ENCODE measurements around the gene TMA7B. TPM values are rescaled to one million over a fixed set of nuclear protein-coding genes. Genes with fewer than 3 reads are reported as not detected.

The TMA7B gene
- total and polyA plus RNA-seq, 7 donors = 0.41 TPM; not detected in 6

DNA sequence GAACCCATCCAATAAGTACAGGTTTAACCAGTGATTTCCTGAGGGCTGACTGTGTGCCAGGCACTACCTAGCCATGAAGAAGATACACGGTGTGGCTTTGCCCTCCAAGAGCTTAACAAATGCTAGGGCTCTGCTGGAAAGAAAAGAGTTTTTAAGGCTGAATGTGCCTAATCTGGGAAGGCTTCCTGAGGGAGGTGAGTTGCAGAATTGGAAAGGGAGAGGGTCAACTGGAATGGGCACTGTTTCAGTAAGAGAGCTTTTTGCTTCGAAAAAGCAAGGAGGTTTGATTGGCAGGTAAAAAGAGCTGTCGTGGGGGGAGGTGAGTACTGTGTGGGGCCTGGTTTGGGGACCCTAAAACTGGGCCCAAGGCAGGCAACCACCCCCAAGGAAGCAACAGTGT lies 37.2 kb downstream of the TMA7B start:
- DNase-seq = no peak
- TF ChIP-seq POLR2A (IDR thresholded peaks at IDR 0.05) = no peak
- TF ChIP-seq, protein P1, sequence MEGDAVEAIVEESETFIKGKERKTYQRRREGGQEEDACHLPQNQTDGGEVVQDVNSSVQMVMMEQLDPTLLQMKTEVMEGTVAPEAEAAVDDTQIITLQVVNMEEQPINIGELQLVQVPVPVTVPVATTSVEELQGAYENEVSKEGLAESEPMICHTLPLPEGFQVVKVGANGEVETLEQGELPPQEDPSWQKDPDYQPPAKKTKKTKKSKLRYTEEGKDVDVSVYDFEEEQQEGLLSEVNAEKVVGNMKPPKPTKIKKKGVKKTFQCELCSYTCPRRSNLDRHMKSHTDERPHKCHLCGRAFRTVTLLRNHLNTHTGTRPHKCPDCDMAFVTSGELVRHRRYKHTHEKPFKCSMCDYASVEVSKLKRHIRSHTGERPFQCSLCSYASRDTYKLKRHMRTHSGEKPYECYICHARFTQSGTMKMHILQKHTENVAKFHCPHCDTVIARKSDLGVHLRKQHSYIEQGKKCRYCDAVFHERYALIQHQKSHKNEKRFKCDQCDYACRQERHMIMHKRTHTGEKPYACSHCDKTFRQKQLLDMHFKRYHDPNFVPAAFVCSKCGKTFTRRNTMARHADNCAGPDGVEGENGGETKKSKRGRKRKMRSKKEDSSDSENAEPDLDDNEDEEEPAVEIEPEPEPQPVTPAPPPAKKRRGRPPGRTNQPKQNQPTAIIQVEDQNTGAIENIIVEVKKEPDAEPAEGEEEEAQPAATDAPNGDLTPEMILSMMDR (IDR thresholded peaks at IDR 0.05) = no peak
- no peak for TF ChIP-seq EP300 (IDR thresholded peaks at IDR 0.05)
- TF ChIP-seq POLR2AphosphoS5 (IDR thresholded peaks at IDR 0.05) = no peak
- H3K27me3 ChIP-seq = peaks cover 16 to 53% (median 47%) of the 10 kb centered on the region in 3 donors
- no peaks in the 10 kb centered on the region for H3K9me3 ChIP-seq
- intact Hi-C loops (cut with DNase I) = no loop called here
- WGBS, 2 donors = 74 to 87% methylated on average over 3 of the region's 3 CpGs
- no peaks in the 10 kb centered on the region for H3K36me3 ChIP-seq
- no peak overlapping the region for H3K4me3 ChIP-seq
- peak overlapping the region in 3 of 4 donors; percentile 46 to 51 (median 49) for H3K27ac ChIP-seq
- H3K4me1 ChIP-seq = peaks cover 0 to 18% (median 8%) of the 10 kb centered on the region in 4 donors

DNA sequence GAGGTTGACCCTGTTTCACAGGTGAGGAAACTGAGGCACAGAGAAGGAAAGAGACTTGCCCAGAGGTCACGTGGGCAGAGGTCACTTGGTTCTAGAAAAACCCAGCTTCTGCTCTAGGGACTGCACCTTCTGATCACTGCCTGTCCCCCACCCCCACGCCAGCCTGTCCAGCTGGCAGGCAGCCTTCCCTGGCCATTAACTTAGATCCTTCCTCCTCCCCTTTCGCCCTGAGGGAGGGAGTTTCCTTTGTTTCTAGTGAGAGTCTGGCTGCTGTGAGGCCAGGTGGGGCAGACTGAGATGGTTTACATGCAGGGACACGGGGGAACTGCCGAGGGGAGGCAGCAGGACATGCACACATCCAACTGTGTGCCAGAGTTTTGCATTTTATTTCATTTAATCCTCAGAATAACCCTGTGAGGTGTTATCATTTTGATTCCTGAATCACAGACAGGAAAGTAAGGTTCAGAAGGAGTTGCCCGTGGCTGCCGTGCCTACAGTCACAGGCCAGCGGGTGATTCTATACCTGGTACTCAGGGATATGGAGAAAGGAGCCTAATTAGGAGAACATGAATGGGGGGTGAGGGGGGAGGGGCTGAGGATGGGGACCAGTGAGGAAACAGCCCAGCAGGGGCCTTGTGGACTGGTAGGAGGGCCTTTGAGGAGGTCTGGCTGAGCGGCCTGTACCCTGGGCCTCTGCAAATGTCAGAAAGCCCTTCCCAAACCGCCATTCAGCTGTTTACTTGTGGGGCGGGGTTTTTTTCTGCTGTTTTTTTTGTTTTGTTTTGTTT lies 37.9 kb downstream of the TMA7B start:
- no peak for TF ChIP-seq POLR2AphosphoS5 (IDR thresholded peaks at IDR 0.05)
- no peak overlapping the region for H3K4me3 ChIP-seq
- no peaks in the 10 kb centered on the region for H3K9me3 ChIP-seq
- H3K27ac ChIP-seq = peak overlapping the region in 1 of 4 donors; percentile 12
- 15 to 63% methylated on average over 11 of the region's 11 CpGs for WGBS, 2 donors
- no peak for DNase-seq
- peaks cover 0 to 18% (median 8%) of the 10 kb centered on the region in 4 donors for H3K4me1 ChIP-seq
- intact Hi-C loops (cut with DNase I) = no loop called here
- H3K27me3 ChIP-seq = peaks cover 16 to 47% (median 43%) of the 10 kb centered on the region in 3 donors
- H3K36me3 ChIP-seq = no peaks in the 10 kb centered on the region

DNA sequence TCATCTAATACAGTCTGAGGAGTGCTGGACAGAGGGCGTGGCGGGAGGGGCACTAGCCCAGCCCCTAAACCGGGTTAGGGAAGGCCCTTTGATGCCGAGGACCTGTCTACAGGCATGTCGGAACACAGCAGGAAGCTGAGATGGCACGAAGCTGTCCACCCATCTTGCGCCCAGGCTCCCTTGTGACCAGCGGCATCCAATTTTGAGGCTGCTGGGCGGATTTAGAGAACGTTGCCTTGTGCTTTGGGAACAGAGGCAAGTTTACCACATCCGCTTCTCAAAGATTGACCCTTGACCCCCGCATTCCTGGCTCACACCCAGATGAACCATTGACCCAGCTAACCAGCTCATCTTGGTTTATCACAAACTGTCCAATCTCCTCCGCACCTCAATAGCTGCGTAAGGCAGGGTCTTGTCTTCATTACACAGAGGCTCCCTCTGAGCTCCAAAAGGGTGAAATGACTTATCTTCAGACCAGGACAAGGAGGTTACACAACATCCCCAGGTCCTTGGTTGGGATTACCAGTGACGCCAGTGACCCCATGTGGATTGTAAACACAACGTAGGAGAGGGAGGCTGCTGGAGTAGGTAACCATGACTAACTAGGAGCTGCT lies 39.1 kb downstream of the TMA7B start:
- 41 to 79% methylated on average over 16 of the region's 16 CpGs for WGBS, 2 donors
- intact Hi-C loops (cut with DNase I) = no loop called here
- Histone ChIP-seq H3K27me3 (peaks cover 13 to 37% (median 32%) of the 10 kb centered on the region in 3 donors), H3K9me3 (no peaks in the 10 kb centered on the region), H3K36me3 (no peaks in the 10 kb centered on the region), H3K4me3 (no peak overlapping the region), H3K4me1 (peaks cover 0 to 18% (median 8%) of the 10 kb centered on the region in 4 donors), H3K27ac (peak overlapping the region in 1 of 4 donors; percentile 1)
- TF ChIP-seq, protein P1 (IDR thresholded peaks at IDR 0.05) = no peak
- TF ChIP-seq POLR2A (IDR thresholded peaks at IDR 0.05) (no peak), POLR2AphosphoS5 (IDR thresholded peaks at IDR 0.05) (no peak), EP300 (IDR thresholded peaks at IDR 0.05) (no peak)
- no peak for DNase-seq

DNA sequence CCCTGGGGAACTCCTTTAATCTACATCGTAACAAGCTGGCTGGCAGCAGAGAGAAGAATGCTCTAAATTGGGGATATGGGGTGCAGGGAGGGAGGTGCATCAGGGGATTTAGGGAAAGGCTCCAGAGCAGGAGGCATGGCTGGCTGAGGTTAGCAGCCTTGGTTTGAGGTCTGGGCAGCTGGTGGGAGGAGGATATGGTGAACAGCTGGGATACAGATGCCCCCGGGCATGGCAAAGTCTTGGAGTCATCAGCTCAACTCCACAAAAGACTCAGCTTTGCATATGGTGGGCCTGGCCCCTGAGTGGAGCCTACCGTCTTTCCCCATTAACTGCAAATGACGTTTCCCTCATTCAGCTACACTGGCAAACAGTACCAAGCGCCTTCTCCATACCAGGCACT lies 40.0 kb downstream of the TMA7B start:
- H3K4me3 ChIP-seq = no peak overlapping the region
- intact Hi-C loops (cut with DNase I) = no loop called here
- H3K9me3 ChIP-seq = no peaks in the 10 kb centered on the region
- H3K36me3 ChIP-seq = no peaks in the 10 kb centered on the region
- H3K27me3 ChIP-seq = peaks cover 5 to 32% (median 29%) of the 10 kb centered on the region in 3 donors
- peaks cover 0 to 9% (median 3%) of the 10 kb centered on the region in 4 donors for H3K4me1 ChIP-seq
- H3K27ac ChIP-seq = no peak overlapping the region
- WGBS, 2 donors = 92 to 95% methylated on average over 5 of the region's 5 CpGs
- no peak for TF ChIP-seq EP300 (IDR thresholded peaks at IDR 0.05)
- TF ChIP-seq, protein P1 (IDR thresholded peaks at IDR 0.05) = no peak
- TF ChIP-seq POLR2AphosphoS5 (IDR thresholded peaks at IDR 0.05) = no peak
- no peak for TF ChIP-seq POLR2A (IDR thresholded peaks at IDR 0.05)
- DNase-seq = no peak

DNA sequence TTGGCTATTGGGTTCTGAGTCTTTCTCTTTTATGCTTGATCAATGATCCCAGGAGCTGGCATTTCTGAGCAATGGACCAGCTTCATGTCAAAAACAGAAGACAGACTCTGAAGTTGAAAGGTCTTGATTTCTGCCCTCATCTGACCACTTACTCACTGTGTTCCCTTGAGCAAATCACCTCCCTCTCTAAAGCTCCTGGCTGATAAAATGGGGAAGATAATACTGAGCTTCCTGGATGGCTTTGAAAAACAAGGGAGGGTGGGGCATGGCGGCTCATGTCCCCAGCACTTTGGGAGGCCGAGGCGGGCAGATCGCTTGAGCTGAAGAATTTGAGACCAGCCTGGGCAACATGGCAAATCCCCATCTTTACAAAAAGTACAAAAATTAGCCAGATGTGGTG lies 40.9 kb downstream of the TMA7B start:
- DNase-seq = no peak
- intact Hi-C loops (cut with DNase I) = no loop called here
- 88 to 92% methylated on average over 4 of the region's 4 CpGs for WGBS, 2 donors
- peaks cover 0 to 30% (median 20%) of the 10 kb centered on the region in 3 donors for H3K27me3 ChIP-seq
- H3K4me1 ChIP-seq = peaks cover 0 to 7% (median 0%) of the 10 kb centered on the region in 4 donors
- TF ChIP-seq EP300 (IDR thresholded peaks at IDR 0.05) (no peak), POLR2A (IDR thresholded peaks at IDR 0.05) (no peak), POLR2AphosphoS5 (IDR thresholded peaks at IDR 0.05) (no peak)
- TF ChIP-seq, protein P1 (IDR thresholded peaks at IDR 0.05) = no peak
- H3K9me3 ChIP-seq = no peaks in the 10 kb centered on the region
- no peak overlapping the region for H3K4me3 ChIP-seq
- no peaks in the 10 kb centered on the region for H3K36me3 ChIP-seq
- H3K27ac ChIP-seq = no peak overlapping the region
